NCI-H345 (cell line): ENCODE results near the gene LTF.
"Not testable (repeated sequence)": the region's sequence is repeated elsewhere in the genome, so short reads cannot be mapped to it uniquely, and the experiment has no call there.

ENCODE experiments used
- DNase-seq: peaks from one replicate; lab custom pipeline; 2025; lab: John Stamatoyannopoulos, UW

Gene LTF

DNA sequence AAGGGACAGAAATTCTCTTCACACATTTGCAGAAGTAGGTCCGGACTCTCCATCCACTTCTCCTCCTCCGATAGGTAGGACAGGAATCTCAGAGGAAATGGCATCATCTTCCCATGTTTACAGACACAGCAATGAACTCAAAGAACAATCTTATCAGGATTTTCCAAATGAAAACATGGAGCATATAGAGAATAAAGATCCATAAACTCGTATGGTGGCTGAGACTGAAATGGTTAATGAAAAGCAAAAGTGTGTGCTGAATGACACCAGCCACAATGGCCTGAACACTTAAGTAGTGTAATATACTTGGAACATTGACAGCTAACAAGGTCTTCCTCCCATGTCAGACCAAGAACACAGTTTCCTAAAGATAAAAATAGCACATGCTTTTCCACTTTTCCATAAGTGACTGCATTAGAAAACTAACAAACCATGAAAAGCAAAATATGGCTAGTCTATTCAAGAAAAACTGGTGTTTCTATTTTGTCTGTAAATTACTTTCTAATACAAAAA, 51.9 kb downstream of the LTF start:
- no peak for DNase-seq

DNA sequence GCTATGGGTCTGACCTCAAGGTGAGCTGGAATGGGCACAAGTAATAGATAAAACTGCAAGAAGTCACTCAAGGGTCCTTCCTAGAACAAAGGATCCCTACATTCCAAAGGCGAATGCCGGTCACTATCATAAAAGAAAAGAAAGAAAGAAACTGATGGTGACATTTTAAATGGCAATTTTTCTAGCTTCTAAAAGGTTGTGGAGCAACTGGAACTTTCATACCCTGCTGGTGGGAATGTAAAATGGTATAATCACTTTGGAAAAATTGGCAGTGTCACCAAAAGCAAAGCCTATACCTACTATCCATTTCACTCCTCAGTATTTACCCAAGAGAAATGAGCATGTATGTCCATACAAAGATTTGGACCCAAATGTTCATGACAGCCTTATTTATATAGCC, 53.4 kb downstream of the LTF start:
- no peak for DNase-seq

DNA sequence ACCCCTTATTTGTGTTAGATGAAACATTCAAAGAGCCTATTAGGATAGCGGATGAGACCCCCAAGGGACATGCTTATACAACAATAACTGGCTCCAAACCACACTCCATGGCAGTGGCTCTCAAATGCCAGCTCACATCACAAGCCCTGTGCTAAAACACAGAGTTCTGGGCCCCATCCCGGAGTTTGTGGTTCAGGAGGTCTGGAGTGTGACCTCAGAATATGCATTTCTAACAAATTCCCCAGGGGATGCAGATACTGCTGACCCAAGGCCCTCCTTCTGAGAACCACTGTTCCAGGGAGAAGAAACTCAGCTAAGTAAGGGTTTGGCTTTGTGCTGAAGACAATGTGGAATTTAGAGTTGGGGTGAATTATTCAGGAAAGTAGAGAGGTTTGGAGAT, 54.0 kb downstream of the LTF start:
- DNase-seq = no peak

- DNase-seq = no peak
These were observed 54.8 kb downstream of the LTF start for GRCh38 chr3:46409739-46410489.

- DNase-seq = no peak
These were observed 55.9 kb downstream of the LTF start for GRCh38 chr3:46408853-46409252.

DNA sequence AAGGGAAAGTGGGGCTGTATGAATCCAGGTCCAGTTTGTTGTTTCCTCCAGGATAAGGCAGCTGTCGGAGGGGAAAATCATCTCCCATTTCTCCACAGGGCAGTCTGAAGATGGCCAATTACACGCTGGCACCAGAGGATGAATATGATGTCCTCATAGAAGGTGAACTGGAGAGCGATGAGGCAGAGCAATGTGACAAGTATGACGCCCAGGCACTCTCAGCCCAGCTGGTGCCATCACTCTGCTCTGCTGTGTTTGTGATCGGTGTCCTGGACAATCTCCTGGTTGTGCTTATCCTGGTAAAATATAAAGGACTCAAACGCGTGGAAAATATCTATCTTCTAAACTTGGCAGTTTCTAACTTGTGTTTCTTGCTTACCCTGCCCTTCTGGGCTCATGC, 56.7 kb downstream of the LTF start:
- no peak for DNase-seq

DNA sequence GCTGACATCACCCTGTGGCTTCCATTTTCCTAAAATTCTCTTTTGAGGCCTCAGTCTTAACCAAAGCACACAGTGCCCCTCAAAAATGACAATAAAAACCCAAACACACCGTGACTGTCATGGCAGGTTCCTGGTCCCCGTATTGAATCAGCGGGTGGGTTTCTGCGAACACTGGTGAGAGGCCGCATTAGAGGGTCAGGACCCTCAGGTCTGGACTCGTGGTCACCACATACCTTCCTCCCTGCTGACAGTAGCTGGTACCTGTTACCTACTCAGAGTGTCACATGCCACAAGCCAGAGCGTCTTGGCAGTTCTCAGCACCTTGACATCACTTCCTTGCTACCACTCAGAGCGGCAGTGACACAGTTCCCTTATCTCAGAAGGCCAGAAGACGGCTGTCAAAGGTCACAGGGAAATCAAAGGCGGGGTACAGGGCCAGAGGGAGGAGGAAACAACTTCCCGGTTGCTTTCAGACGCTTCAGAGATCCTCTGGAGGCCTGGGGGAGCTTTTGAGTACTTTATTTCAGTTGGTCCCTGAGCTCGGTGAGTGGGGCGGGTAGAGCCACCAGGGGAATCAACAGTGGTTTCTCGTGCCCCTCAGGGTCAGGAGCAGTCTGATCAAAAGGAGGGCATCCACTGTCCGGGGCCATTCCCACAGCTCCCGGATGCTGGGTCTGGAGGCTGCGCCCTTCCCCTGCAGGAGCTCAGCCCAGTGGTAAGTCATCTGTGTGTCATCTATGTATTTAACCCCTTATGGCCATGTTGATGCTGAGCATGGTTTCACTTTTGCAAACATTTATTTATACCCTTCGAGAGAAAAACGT, 57.7 kb downstream of the LTF start, which contains the start of the genes CCR5AS and CCRL2:
TSS of gene CCR5AS (minus strand) at position 279 of the 824 bp plus-strand sequence.
TSS of gene CCRL2 (plus strand) at position 472 of the 824 bp plus-strand sequence. CDS start 821 bp downstream, outside the sequence.
- DNase-seq = no peak

DNA sequence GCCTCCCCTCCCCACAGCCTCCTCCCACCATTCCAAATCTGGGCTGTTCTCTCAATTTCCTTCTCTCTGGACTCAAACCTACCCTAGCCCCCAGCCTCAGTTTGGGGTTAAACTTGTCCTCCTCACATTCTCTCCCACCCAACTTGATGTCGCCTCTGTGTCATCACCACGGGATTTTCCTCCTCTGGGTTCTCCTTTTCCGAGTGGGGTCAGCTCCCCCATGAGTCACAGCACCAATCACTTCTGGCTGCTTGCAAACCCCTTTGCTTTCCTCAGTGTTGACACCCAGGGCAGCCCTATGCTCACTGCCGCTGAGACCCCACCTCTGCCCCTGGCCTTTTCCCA, 58.3 kb downstream of the LTF start:
- DNase-seq = no peak

DNA sequence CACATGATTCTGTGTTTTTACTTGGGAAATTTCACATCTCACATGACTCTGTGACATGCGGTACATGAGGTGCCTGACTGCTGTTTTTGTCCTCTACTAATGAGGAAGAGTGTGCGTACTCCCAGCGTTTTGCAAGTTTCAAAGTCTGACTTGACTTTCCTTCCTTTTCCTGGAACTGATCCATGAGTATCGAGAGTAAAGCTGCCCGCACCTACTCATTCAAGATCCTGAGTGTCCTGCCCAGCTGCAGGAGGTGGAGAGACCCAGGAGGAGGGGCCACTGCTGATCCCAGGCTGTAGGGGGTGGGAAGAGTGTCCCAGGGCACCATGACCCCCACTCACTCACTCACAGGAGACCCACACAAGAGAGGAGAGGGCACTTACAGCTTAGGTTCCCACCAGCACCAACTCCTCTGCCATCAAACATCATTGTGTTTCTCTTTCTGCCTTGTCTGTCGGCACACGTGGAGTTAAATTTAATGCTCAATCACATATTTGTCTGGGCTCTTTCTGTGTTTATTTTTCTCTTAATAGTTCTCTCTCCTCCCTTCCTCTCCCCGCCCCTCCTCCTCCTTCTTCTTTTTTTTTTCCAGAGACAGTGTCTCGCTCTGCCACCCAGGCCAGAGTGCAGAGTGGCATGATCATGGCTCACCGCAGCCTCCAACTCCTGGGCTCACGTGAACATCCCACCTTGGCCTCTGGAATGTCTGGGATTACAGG, 59.2 kb downstream of the LTF start:
- no peak for DNase-seq

DNA sequence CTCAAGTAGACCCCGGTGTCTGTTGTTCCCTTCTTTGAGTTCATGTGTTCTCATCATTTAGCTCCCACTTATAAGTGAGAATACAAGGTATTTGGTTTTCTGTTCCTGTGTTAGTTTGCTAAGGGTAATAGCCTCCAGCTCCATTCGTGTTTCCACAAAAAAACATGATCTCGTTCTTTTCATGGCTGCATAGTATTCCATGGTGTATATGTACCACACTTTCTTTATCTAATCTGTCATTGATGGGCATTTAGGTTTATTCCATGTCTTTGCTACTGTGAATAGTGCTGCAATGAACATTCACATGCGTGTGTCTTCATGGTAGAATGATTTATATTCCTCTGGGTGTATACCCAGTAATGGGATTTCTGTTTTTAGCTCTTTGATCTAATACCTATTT, 61.8 kb downstream of the LTF start:
- DNase-seq = not testable (repeated sequence)

- DNase-seq = no peak
These were observed 63.1 kb downstream of the LTF start for GRCh38 chr3:46401579-46401978.

GRCh38 chr3:46400846-46401245, 63.9 kb downstream of the LTF start:
- no peak for DNase-seq

DNA sequence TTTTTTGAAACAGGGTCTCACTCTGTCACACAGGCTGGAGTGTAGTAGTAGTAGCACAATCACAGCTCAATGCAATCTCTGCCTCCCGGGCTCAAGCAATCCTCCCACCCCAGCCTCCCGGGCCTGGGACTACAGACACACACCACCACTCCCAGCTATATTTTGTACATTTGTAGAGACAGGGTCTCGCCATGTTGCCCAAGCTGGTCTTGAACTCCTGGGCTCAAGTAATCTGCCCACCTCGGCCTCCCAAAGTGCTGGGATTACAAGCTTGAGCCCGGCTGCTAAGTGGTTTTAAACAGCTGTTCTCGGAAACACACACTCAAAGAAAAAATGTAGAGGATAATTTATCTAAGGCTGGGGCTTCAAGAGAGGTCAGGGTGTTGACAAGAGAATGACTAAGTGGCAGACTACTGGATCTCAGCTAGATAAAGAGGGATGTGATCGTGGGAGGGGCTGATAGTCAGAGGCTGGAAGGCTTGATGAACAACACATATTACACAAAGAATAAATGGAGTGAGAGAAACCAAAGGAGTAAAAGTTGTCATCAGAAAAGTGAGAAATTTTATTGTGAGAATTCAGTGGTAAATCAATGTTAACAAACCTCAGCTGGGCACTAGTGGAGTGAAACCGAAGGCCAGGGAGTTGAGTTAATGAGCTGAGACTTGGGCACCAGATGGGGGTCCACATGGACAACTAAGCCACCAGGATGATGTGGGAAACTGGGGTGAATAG, 64.5 kb downstream of the LTF start:
- no peak for DNase-seq

DNA sequence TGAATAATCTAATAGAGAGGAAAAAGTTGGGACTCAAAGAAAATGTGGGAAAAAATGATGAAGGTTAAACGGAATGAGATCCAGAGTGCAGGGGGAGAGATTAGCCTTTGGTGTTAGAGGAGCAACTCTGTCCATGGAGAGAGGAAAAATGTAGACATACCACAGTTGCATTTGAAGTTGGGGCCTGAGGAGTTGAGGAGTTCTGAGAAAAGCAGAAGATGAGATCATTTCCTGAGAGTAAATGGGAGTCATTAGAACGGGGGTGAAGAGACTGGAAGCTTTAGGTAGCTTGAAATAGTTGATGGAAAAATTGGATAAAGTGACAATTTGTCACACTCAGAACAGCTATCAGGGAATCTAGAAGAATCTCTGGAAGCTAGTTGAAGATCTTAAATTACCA, 65.1 kb downstream of the LTF start:
- DNase-seq = no peak

- no peak for DNase-seq
These were observed 65.6 kb downstream of the LTF start for GRCh38 chr3:46399098-46399497.

DNA sequence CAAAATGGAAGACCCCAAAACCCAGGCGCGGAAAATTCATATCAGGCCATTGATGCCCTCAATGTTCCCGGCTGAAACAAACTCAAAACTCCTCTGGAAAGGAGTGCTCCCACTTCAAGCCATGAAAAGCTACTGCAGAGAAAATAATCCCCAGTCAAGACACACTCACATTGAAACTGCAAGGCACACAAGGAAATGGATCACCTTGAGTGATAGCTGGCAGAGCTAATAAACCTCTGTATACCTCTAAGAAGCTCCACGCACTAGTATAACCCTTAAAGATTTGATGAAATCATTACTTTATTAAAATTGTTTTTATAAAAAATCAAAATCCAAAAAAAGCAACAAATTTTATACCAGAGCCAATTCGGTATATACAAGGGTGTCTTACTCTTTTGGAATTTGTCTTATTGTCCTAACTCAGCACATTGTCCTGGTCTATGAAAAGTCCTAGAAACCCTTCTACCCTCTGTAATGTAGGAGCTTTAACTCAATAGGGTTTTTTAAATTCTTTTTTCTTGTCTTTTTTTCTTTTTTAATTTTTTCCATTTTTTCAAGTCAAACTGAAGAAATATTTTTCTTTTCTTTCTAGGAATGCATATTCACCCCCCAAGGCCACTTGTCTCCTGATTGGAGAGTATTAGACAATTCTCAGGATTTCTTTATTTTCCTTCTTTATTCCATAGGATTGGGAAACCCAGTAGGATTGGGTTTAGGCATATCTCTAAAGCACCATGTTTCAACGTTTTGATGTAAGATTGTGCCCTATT, 66.3 kb downstream of the LTF start:
- DNase-seq = no peak

GRCh38 chr3:46397111-46397510, 67.6 kb downstream of the LTF start:
- no peak for DNase-seq

DNA sequence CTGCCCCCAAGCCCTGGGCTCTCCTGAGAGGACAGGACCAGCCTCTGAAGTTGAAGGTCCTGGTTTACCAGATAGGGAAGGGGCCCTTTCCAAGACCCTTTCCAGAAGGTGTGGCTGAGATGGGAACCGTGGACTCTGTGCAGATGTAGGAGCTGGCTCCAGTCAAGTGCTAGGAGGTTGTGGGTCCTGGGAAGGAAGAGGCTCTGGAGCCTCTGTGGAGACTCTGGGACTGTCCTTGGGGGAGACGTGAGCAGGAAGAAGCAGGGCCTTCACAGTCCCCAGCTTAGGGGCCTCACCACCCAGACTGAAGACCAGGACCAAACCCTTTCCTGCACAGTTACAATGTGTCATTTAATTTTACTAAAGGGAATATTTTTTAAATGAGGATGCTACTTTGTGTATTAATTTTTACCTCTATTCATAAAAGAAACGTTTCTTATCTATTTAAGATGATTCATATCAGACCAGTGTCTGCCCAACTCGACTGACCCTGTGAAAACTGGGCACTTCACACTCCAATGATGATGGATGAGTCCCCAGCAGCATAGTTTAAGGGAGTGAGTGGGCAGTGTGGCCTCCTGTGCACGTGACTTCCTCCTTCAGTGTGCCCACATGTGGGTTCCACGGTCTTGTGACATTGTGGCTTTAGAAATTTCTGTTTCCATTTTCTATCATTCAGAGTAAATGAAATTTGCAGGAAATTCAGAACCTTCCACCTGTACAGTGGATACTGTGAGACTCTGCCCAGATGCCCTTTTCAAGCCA, 68.8 kb downstream of the LTF start:
- DNase-seq = no peak

- no peak for DNase-seq
These were observed 69.5 kb downstream of the LTF start for GRCh38 chr3:46395210-46395661.
